ENCODE measurements around the gene PTPRF. TPM values are rescaled to one million over a fixed set of nuclear protein-coding genes. Genes with fewer than 3 reads are reported as not detected.

PTPRF gene
- total RNA-seq, 1 donor from 2014 or later, result 520 TPM

- peak overlapping the region; percentile 99 for H3K27ac Mint-ChIP-seq
- no peak for TF ChIP-seq CTCF (IDR thresholded peaks at IDR 0.05; ENCODE audit: unreplicated experiment)
- H3K27me3 Mint-ChIP-seq, result no peaks in the 10 kb centered on the region
- peak; percentile 92 for DNase-seq (ENCODE audit: low spot score, unreplicated experiment)
- peak overlapping the region; percentile 72 for H3K4me3 Mint-ChIP-seq (ENCODE audit: low read depth)
- peaks cover 22% of the 10 kb centered on the region for H3K36me3 Mint-ChIP-seq (ENCODE audit: insufficient read depth)
- H3K9me3 Mint-ChIP-seq (ENCODE audit: low read depth), result no peaks in the 10 kb centered on the region
- H3K4me1 Mint-ChIP-seq (ENCODE audit: low read depth), result peaks cover 89% of the 10 kb centered on the region
Measured at GRCh38 chr1:43549921-43550597, 19.4 kb downstream of the PTPRF start.

DNA sequence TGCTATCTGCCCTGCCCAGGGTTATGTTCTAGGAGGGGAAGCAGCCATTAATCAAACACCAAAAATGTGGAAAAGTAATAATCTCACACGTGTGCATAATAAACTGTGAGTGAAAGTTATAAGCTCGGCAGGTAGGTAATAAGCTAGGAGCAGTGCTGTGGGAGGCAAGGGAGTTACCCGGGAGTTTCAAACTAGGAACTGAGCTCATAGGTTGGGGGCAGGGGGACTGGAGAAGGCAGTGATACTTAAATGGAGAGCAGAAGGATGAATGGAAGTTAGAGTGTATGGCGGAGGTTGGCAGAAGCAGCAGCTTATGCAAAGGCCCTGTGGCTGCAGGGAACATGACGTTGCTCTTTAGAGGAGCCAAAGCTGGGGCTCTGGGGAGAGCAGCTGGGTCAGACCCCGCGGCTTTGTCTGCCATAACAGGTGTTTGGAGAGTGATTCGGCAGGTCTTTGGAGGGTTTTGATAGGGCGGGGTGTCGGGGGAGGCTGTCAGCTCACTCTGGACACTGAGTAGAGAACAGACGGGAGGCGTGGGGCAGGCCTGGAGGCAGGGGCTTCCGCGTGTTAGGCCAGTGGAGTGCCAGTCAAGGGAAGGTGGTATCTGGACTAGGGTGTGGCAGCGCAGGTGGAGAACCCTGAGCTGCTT is 20.0 kb downstream of the PTPRF start:
- TF ChIP-seq CTCF (IDR thresholded peaks at IDR 0.05; ENCODE audit: unreplicated experiment), result no peak
- Mint-ChIP-seq H3K27me3 (no peaks in the 10 kb centered on the region), H3K27ac (peak overlapping the region; percentile 99), H3K4me1 (ENCODE audit: low read depth) (peaks cover 82% of the 10 kb centered on the region), H3K4me3 (ENCODE audit: low read depth) (peak overlapping the region; percentile 72), H3K36me3 (ENCODE audit: insufficient read depth) (peaks cover 22% of the 10 kb centered on the region), H3K9me3 (ENCODE audit: low read depth) (no peaks in the 10 kb centered on the region)
- DNase-seq (ENCODE audit: low spot score, unreplicated experiment), result no peak

DNA sequence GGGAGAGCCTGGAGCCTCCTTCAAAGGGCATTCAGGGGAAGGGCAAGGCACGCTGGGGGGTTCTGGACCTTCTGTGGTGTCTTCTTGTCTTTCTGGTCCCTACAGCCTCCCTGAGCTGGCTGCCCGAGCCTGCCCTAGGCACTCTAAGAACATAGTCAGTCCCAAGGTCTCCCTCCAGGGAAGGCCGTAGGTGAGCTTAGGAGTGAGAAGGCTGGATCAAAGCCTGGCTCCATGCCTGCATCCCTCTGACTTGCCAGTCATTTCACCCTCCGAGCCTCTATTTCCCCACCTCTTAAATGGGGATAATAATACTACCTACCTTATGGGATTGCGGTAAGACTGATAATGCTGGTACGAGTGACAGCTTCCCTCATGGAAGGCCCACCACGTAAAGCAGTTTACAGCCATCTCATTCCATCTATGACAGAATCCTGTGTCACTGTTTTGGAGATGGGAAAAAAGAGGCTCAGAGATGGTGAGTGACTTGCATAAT is 20.8 kb downstream of the PTPRF start:
- Mint-ChIP-seq H3K4me3 (ENCODE audit: low read depth) (no peak overlapping the region), H3K27me3 (no peaks in the 10 kb centered on the region), H3K9me3 (ENCODE audit: low read depth) (no peaks in the 10 kb centered on the region), H3K36me3 (ENCODE audit: insufficient read depth) (peaks cover 27% of the 10 kb centered on the region), H3K27ac (peak overlapping the region; percentile 99), H3K4me1 (ENCODE audit: low read depth) (peaks cover 77% of the 10 kb centered on the region)
- no peak for TF ChIP-seq CTCF (IDR thresholded peaks at IDR 0.05; ENCODE audit: unreplicated experiment)
- no peak for DNase-seq (ENCODE audit: low spot score, unreplicated experiment)

DNA sequence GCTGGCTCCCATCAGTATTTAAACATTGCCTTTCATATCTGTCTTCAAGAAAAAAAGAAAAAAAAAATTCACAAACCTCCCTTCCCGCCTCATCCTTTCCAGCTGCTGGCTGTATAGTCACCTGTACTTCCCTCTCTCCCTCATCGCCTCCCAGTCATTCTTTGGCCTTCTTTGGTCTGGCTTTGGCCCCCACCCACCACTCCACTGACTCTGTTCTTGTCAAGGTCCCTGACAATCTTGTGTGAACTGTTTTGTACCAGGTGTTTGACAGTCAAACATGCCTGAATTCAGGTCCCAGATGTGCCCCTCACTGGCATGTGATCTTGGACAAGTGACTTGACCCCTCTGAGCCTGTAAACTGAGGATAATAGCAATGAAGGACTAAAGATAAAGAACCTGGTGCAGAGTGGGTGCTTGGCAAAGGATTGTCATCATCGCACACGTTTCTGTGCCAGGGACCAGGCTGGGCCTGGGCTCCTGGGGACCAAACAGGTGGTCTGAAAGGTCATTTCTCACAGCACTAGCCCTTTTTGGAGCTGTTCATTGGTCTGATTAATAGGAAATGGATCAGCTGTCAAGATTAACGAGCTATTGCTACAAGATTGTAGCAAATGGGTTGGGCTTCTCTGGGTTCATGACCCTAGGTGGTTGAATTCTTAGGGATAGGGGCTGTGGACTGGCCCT is 21.5 kb downstream of the PTPRF start:
- peaks cover 23% of the 10 kb centered on the region for H3K36me3 Mint-ChIP-seq (ENCODE audit: insufficient read depth)
- peaks cover 69% of the 10 kb centered on the region for H3K4me1 Mint-ChIP-seq (ENCODE audit: low read depth)
- H3K4me3 Mint-ChIP-seq (ENCODE audit: low read depth), result peak overlapping the region; percentile 54
- H3K27ac Mint-ChIP-seq, result peak overlapping the region; percentile 98
- TF ChIP-seq CTCF (IDR thresholded peaks at IDR 0.05; ENCODE audit: unreplicated experiment), result no peak
- H3K9me3 Mint-ChIP-seq (ENCODE audit: low read depth), result no peaks in the 10 kb centered on the region
- no peaks in the 10 kb centered on the region for H3K27me3 Mint-ChIP-seq
- no peak for DNase-seq (ENCODE audit: low spot score, unreplicated experiment)

DNA sequence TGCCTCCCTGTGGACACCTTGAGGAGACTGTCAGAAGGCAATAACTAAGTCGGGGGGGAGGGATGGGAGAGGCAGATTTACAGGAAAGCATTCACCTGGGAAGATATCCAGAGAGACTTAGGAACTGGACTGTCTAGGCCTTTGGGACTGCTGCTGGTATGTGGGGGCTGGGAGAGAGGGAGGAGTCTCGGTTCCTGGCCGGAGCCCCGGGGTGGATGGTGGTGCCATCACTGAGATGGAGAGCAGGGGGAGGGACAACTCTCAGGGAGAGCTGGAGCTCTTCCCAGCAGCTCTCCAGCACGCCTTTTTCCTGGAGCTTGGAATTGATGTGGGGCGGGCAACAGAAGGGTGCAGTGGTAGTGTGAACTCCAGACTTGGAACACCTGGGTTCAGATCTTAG is 22.1 kb downstream of the PTPRF start:
- Mint-ChIP-seq H3K4me1 (ENCODE audit: low read depth) (peaks cover 65% of the 10 kb centered on the region), H3K36me3 (ENCODE audit: insufficient read depth) (peaks cover 23% of the 10 kb centered on the region)

More for the DNA sequence above, 22.1 kb downstream of the PTPRF start:
- DNase-seq (ENCODE audit: low spot score, unreplicated experiment), result no peak
- Mint-ChIP-seq H3K27me3 (no peaks in the 10 kb centered on the region), H3K4me3 (ENCODE audit: low read depth) (peak overlapping the region; percentile 54), H3K27ac (peak overlapping the region; percentile 98), H3K9me3 (ENCODE audit: low read depth) (no peaks in the 10 kb centered on the region)
- TF ChIP-seq CTCF (IDR thresholded peaks at IDR 0.05; ENCODE audit: unreplicated experiment), result no peak
